GM21423 (cell line): ENCODE data around the gene RAF1.
"Not testable (repeated sequence)": the region's sequence is repeated elsewhere in the genome, so short reads cannot be mapped to it uniquely, and the experiment has no call there.

Experiments
- ATAC-seq: cut with Tn5 transposase; IDR thresholded peaks from one replicate; pipeline ENCODE4 v1.9.1; 2021; ENCODE audit warnings: mild to moderate bottlenecking, moderate library complexity; ENCODE audit not compliant: unreplicated experiment

Gene RAF1

DNA sequence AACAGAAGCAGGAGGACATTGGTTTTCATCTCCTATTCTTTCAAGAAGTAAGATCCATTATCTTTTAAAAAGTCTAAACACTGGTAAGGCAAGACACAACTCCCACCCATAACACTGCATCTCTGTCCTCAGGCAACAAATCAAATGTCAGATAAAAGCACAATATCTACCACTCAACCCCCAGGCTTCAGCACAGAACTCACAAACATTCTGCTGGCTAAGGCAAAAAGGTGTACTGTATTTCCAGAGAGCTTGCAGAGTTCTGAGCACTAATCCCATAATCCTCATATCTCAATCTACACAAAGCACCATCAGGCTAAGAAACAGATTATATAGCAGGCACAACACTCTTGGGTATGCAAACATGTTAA is 20.9 kb downstream of the RAF1 start:
- ATAC-seq: no peak

- not testable (repeated sequence) for ATAC-seq
These were observed 23.1 kb downstream of the RAF1 start for GRCh38 chr3:12640853-12641252.

- no peak for ATAC-seq
These were observed 25.8 kb downstream of the RAF1 start for GRCh38 chr3:12638105-12638504.

- no peak for ATAC-seq
These were observed 30.8 kb downstream of the RAF1 start for GRCh38 chr3:12633108-12633507.

GRCh38 chr3:12632523-12632922 is 31.4 kb downstream of the RAF1 start:
- no peak for ATAC-seq

DNA sequence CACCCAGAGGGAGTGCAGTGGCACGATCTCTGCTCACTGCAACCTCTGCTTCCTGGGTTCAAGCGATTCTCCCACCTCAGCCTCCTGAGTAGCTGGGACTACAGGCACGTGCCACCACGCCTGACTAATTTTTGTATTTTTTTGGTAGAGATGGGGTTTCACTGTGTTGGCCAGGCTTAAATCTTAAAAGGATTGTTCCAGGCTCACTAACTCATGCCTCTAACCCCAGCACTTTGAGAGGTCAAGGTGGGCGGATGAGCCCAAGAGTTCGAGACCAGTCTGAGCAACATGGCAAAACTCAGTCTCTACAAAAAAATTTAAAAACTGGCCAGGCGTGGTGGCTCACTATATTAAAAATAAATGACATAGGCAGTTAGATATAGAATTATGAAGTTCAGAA is 33.1 kb downstream of the RAF1 start:
- not testable (repeated sequence) for ATAC-seq

- no peak for ATAC-seq
These were observed 33.6 kb downstream of the RAF1 start for GRCh38 chr3:12630292-12630691.

DNA sequence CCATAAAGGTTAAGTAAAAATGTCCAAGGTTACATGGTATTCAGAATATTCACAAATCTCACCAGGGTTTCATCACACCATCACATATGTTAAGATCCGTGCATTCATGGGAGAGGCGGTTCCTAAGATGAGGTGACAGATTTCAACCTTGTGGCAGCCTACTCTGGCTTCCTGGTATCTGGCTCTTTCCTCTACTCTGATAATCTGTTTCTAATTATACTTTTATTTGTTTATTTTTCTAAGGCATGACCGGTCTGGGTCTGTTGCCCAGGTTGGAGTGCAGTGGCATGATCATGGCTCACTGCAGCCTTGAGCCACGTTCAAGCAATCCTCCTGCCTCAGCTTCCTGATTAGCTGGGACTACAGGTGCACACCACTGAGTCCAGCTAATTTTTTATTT is 34.4 kb downstream of the RAF1 start:
- no peak for ATAC-seq

DNA sequence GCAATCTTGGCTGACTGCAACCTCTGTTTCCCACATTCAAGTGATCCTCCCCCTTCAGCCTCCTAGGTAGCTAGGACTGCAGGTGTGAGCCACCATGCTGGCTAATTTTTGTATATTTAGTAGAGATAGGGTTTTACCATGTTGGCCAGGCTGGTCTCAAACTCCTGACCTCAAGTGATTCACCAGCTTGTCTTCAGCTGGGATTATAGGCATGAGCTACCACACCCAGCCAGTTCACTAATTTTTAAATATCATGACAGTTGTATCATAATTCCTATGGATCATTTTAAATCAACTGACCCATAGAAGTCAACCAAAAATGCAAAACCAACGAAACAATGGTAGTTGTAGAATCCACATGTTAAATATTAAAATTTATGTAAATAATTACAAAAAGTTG is 35.1 kb downstream of the RAF1 start:
- ATAC-seq: no peak

DNA sequence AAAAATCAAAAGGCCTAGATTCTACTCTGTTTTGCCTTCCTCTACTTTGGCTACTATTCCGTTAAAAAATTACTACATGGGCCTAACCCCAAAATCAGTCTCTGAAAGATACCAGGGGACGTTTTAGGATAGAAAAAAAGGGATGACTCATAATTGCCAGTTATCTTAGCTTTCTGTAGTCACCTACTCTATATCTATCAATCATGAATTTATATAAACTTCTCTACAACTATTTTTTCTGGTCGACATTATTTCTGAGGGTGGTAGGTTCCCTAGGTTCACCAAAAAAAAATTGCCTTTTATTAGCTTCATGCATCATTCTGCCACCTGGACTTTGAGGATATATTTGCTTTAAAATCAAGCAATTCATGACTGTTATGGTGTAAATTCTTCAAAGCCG is 36.5 kb downstream of the RAF1 start:
- ATAC-seq: no peak

- not testable (repeated sequence) for ATAC-seq
These were observed 39.0 kb downstream of the RAF1 start for GRCh38 chr3:12624964-12625363.

- no peak for ATAC-seq
These were observed 39.9 kb downstream of the RAF1 start for GRCh38 chr3:12624056-12624455.

DNA sequence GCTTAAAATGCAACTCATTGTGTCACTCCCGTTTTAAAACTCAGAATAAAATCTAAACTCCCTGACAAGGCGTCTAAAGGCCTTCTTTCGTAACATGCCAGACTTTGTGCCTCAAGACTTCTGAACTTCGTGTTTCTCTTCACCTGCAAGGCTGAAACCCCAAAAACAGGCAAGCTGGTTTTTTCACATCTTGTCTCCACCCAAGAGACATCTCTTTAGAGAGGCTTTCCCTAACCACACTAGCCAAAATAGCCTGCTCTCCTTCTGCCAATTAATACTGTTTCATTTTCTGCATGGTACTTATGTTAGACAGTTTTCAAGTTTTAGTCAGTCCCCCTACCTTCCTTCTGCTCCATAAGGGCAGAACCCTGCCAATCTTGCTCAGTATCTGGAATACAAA is 41.6 kb downstream of the RAF1 start:
- no peak for ATAC-seq

- ATAC-seq: no peak
These were observed 43.2 kb downstream of the RAF1 start for GRCh38 chr3:12620729-12621128.

- no peak for ATAC-seq
These were observed 43.6 kb downstream of the RAF1 start for GRCh38 chr3:12620305-12620704.

DNA sequence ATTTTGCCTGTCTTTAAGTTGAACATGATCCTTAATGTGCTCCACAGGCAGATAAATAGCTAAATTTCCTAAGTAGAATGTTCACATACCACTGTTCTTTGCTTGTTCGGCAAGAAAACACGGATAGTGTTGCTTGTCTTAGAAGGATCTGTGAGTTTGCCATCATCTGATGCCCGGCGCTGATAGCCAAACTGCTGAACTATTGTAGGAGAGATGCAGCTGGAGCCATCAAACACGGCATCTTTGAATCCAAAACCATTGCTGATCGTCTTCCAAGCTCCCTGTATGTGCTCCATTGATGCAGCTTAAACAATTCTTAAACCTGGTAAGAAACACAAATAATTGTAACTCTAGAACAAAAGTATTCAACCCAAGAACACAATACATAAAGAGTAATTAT is 45.5 kb downstream of the RAF1 start:
- no peak for ATAC-seq

- ATAC-seq: no peak
These were observed 48.7 kb downstream of the RAF1 start for GRCh38 chr3:12615266-12615665.

- ATAC-seq: no peak
These were observed 50.7 kb downstream of the RAF1 start for GRCh38 chr3:12613250-12613649.

DNA sequence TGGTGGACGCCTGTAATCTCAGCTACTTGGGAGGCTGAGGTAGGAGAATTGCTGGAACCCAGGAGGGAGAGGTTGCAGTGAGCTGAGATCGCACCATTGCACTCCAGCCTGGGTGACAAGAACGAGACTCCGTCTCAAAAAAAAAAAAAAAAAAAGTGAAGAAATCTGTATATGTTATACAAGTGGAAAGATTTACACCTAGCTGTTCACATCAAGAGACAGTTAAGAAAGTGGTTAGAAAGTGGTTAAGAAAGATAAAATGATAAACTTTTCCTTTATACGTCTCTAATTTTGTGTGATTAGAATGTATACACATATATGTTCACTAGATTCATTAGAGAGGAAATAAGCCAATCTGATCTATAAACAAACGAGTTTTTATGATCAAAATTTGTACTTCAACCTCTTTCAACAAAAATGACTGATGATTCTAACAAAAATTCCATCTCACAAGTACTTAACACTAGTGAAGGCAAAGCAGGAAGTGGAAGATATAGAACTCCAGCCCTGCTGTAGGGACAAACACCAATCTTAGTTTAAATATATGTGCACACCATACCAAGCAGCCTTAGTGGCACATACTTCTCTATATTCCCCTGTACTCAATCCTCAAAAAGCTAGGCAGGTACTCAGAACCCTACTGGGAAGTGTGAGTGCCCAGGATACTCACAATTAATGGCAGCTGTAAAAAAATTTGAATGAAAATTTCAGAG is 51.2 kb downstream of the RAF1 start:
- ATAC-seq: no peak

DNA sequence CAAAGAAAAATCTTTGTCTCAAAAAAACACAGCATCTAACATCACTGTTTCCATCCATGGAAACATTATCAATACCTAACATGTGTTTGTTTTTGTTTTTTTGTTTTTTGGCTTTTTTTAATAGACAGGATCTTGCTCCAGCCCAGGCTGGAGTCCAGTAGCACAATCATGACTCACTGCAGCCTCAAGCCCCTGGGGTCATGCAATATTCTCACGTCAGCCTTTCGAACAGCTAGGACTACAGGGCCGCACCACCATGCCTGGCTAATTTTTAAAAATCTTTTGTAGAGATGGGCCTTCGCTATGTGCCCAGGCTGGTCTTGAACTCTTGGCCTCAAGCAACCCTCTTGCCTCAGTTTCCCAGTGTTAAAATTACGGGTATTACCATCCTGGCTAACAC is 52.8 kb downstream of the RAF1 start:
- ATAC-seq: no peak

DNA sequence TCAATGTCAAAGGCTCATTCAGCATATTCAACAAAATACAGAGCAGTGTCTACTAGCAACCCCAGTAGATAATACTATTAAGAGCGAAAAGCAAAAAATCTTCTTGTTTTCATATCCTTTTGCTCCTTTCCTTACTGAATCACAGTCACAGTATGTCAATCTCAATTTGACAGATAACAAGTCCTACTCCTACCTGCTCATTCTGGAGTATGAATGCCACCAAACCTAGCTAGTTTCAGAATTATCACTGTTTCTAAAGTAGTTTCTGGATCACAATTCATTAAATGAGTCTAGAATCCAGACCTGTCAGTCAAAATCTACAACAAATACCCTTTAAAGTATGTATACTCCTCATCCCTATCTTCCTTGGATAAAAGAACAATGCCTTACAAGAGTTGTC is 55.5 kb downstream of the RAF1 start:
- ATAC-seq: no peak

DNA sequence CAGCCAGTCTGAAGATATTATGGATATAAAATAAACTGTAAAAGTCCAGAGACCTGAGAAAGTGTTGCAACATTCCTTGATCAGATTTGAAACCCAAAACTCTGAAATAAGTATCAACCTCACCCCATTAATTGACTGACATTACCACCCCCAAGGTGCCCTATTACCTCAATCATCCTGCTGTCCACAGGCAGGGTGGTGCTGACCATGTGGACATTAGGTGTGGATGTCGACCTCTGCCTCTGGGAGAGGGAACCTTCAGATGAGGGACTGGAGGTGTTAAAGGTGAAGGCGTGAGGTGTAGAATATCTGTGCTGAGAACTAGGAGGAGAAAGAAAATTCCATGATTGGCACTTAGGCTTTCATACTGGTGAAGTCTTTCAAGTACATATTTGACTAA is 59.9 kb downstream of the RAF1 start:
- ATAC-seq: no peak

- ATAC-seq: no peak
These were observed 62.8 kb downstream of the RAF1 start for GRCh38 chr3:12601072-12601471.
